HG02642 (cell line): ENCODE results near the gene KCNH2.

Source experiments
- ATAC-seq: cut with Tn5 transposase; IDR thresholded peaks from one replicate; pipeline ENCODE4 v1.9.1; 2021; ENCODE audit warnings: mild to moderate bottlenecking; ENCODE audit not compliant: unreplicated experiment, poor library complexity

KCNH2 gene

DNA sequence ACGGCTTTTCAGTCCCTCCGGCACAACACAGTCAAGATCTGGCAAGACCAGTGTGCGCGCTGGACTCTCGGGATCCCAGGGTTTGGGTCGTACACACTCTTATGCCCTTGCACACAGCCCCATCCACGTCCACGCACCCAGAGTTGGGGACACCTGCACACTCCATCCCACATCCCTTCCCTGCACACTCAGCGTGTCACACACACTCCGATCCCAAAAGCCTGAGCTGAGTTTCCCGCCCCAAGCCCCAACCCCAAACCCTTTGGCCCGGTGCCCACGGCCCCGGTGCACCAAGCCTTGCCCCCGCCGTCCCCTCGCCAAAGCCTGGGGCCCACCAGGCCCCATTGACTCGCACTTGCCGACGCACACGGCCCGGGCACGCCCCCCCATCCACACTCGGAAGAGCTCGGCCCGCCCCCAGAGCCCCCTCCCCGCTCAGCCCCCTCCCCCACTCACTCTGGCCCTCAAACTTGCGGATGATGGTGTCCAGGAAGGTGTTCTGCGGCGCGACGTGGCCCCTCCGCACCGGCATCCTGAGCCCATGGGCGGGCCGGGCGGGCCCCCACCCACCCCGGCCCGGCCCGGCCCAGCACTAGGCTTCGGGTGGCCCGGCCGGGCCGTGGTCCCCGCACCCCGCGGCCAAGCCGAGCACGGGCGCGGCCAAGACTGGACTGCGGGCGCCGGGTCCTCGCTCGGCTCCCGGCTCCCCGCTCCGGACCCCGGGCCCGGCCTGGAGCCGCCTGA, 567 bp downstream of the KCNH2 start:
- no peak for ATAC-seq

DNA sequence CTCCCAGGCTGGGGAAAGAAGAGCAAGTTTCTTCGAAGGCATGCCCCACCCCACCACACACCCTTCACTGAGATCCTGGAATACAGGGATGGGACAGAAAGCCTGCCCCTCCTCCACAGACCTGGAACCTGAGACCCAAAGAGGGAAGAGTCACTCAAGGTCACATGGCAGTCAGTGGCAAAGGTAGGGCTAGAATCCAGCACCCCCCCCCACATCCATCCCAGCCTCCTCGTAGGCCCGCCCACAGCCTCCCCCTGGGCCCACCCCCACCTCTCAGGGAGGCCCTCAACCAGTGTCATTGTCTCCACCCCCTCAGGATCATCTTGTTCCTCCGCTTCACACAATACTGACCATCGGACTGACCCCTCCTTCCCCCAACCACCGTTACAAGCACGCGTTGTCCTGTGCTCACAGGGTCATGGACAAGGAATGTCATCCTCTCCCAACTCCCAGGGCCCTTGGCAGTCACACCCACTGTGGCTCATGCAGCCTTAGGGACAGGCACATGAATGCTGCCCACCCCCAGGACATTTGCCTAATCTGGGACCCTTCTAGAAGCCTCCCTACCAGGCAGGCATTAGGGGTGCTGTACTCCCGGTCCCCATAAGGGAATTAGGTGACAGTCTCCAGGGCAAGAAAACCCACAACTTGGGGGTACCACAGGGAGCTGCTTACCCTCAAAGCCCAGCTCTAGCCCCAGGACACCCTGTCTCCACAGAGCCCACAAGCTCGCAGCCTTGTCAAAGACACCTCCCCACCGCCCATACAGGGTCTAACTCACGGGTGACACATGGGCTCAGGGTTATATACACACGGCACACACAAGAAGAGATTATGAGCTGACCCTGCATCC, 1.4 kb downstream of the KCNH2 start:
- ATAC-seq: no peak

- no peak for ATAC-seq
Measured at GRCh38 chr7:150975536-150976319, 2.4 kb downstream of the KCNH2 start.

DNA sequence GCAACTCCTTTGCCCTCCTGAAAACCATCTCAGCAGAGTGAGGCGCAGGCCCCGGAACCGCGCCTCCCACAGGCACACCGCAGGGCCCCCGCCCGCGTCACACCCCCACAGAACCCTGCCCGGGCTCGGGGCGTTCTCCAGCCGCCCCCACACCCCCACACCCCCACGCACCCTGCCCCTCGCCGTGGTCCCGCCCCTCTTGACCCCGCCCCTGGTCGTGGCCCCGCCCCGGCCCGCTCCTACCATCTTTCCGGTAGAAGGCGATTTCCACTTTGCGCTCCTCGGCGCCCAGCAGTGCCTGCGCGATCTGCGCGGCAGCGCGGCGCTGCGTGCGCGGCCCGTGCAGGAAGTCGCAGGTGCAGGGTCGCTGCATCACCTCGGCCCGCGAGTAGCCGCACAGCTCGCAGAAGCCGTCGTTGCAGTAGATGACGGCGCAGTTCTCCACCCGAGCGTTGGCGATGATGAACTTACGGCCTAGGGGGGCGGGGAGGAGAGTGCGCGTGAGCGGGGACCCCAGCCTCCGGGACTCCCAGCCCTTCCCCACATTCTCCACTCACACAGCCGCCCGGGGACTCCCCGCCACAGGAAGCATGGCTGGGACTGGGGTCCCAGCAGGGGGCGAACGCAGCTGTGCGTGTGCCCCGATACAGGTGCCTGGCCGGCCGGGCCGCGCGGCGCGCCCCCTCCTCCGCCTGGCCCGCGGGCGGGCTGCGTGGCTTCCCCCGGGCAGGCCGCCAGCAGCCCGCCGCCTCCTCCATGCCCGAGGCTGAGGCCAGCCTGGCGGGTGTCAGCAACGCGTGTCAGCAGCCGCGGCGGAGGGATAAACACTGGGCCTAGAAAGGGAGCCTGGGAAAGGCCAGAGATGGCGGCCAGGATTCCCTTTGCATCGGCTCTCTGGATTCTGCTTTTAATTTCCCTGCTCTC, 3.4 kb downstream of the KCNH2 start:
- peak; percentile 61 for ATAC-seq

- ATAC-seq: peak; percentile 4
Measured at GRCh38 chr7:150973571-150974451, 4.3 kb downstream of the KCNH2 start.

DNA sequence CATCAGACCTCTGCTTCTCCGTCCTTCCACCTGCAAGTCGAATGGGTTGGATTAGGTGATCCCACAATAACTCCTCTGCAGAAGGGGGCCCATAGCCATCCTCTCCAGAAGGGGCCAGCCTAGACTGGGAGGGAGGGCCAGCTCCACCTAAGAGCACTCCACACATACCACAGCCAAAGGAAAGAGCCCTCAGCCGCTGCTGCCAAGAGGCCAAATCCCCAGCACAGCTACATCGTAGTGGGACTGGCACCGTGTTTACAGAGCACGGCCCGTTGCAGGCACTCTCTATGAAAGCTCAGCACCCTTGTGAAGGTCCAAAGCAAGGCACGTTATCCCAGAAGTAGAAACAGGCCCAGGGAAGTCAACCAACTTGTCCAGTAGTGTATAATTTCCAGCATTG, 5.4 kb downstream of the KCNH2 start:
- ATAC-seq: no peak

- ATAC-seq: no peak
Measured at GRCh38 chr7:150972023-150972468, 6.1 kb downstream of the KCNH2 start.

DNA sequence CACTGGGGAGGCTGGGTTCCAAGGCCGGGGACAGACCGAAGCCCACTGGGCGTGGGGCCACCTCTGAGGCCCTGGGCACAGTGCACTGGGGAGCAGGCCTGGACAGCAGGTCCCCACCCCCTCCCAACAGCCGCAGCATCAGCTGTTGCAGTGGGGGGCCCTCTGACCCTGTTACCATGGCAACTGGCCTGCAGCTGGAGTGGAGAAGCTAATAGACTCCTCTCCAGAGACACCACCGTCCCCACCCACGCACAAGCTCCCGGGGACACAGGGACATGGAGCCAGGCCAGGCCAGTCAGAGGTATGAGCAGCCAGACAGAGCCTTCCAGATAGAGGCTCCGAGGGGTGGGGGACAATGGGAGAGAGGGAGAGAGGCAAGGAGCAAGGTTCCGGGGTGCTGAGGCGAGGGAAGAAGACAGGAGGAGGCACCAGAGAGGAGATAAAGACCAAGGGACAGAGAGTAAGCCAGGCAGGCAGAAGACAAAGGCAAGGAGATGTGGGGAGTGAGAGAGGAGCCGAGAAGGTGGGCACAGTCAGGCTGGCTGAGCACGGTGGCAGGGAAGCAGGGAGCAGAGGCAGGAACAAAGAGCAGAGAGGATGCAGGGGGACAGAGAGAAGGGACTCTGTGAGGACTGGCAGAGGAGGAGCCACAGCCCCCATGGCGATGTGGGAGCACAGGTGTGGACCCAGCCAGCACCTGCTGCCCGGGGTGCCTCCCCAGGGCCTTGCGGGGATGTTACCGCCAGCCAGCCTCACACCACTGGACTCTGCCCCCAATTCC, 6.7 kb downstream of the KCNH2 start:
- no peak for ATAC-seq

GRCh38 chr7:150970424-150970823, 7.7 kb downstream of the KCNH2 start:
- ATAC-seq: no peak

DNA sequence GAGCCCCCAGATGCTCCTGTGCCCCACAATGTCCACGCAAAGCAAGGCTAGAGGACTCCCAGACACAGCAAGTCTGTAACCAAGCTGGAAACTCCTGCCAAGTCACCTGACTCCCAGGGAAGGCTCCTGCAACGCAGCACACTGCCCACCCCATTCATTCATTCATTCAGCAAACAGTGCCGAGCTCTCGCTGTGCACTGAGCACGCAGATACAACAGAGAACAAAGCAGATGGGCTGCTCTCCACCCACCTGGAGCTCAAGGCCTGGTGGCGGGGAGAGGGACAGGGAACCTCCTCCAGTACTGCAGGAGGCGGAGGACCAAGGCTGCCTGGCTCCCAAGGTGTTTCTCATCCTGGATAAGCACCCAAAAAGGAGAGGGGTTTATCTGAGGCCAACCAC, 8.6 kb downstream of the KCNH2 start:
- no peak for ATAC-seq

GRCh38 chr7:150968734-150969372, 9.3 kb downstream of the KCNH2 start:
- ATAC-seq: no peak

- no peak for ATAC-seq
Measured at GRCh38 chr7:150968056-150968733, 9.9 kb downstream of the KCNH2 start.

DNA sequence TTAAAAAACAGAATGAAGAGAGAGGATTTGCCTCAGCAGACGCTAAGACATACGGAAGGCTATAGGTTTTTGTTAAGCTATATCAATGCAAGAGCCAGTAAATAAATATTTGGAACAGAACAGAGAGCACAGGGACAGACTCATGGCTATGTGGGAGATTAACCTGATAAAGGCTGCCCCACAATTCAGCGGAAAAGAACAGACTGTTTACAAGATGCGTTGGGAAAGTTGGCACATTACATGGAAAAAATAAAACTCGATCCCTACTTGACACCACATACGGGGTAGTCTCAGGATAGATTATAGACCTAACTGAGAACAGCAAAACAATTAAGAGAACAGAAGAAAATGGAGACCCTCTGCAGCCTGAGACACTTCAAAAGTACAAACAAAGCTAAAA, 10.8 kb downstream of the KCNH2 start:
- ATAC-seq: no peak

- no peak for ATAC-seq
Measured at GRCh38 chr7:150966002-150966401, 12.1 kb downstream of the KCNH2 start.

- no peak for ATAC-seq
Measured at GRCh38 chr7:150965273-150965830, 12.8 kb downstream of the KCNH2 start.

- ATAC-seq: no peak
Measured at GRCh38 chr7:150964593-150965111, 13.5 kb downstream of the KCNH2 start.
